IPS-20b (cell line): Measurements from ENCODE around the gene VMO1.

Experiments
- H3K27ac ChIP-seq: one replicate; pipeline ENCODE4 v1.5.1; 2013; ENCODE audit warnings: low read length
- H3K27me3 ChIP-seq: 2 replicates; pipeline ENCODE4 v1.6.1; 2013; ENCODE audit warnings: mild to moderate bottlenecking, low read length, inconsistent platforms; ENCODE audit not compliant: insufficient read depth
- H3K36me3 ChIP-seq: 2 replicates; pipeline ENCODE4 v1.6.1; 2013; ENCODE audit warnings: low read depth, mild to moderate bottlenecking, inconsistent platforms, low read length, moderate library complexity; ENCODE audit not compliant: insufficient read depth
- H3K4me1 ChIP-seq: 2 replicates; pipeline ENCODE4 v1.6.1; 2013; ENCODE audit warnings: mild to moderate bottlenecking, control low read depth, inconsistent platforms, low read length, moderate library complexity; ENCODE audit not compliant: insufficient read depth
- H3K4me3 ChIP-seq: 2 replicates; pipeline ENCODE4 v1.5.1; 2013; ENCODE audit warnings: mild to moderate bottlenecking, low read length, inconsistent platforms
- H3K9ac ChIP-seq: 2 replicates; pipeline ENCODE4 v1.6.1; 2013; ENCODE audit warnings: low read depth, mild to moderate bottlenecking, inconsistent platforms, low read length, moderate library complexity
- H3K9me3 ChIP-seq: 2 replicates; pipeline ENCODE4 v1.6.1; 2013; ENCODE audit warnings: mild to moderate bottlenecking, low read depth, low read length, inconsistent platforms; ENCODE audit not compliant: insufficient read depth

The VMO1 gene

DNA sequence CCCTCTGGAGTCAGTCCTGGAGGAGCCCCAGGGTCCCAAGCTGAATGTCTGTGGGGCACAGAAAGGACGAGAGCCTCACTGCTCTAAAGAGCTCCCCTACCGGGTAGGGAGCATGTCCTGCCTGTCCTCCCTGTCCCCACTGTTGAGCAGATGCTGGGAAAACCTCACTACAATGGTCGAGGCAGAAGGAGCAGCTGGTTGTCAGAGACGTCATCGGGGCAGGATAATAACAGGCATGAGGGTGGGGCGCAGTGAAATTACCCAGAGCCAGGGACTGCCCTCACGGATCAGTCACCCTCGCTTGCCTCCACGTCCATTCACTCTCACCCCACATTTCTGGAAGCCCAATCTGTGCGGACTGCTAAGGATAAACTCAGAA lies 13.9 kb downstream of the VMO1 start:
- Histone ChIP-seq H3K4me1 (no peaks in the 10 kb centered on the region), H3K36me3 (no peaks in the 10 kb centered on the region), H3K27me3 (no peaks in the 10 kb centered on the region), H3K9me3 (no peaks in the 10 kb centered on the region), H3K9ac (no peak overlapping the region), H3K4me3 (no peak overlapping the region), H3K27ac (no peak overlapping the region)

DNA sequence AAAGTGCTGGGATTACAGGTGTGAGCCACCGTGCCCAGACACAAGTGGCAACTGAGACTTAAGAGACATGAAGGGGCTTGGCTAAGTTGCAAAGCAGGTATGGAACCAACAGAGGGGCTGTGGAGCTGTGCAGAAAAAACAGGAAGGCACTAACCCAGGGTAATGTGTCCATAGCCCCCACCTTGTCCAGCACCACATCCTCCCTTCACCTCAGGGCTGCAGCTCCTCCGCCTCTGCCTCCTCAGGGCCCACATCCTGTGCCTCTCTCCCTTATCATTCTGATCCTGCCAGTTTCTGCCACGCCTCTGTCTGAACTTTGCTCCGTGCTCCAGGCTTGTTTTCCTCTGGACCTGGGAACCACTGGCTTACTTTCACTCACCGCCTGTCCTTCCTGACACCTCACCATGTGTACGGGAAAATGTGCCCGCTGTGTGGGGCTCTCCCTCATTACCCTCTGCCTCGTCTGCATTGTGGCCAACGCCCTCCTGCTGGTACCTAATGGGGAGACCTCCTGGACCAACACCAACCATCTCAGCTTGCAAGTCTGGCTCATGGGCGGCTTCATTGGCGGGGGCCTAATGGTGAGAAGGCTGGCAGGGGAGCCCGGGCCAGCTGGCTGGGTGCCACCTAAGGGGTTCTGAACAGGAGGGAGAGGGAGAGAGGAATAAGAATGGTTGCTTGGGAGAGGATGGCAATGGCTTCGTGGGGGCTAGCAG lies 14.5 kb downstream of the VMO1 start, which contains the start of gene TM4SF5:
Gene TM4SF5, plus strand, starts transcription at position 368 of the 716 bp plus-strand sequence. Its CDS starts 37 bp downstream, at position 405.
- Histone ChIP-seq H3K9me3 (no peaks in the 10 kb centered on the region), H3K27me3 (no peaks in the 10 kb centered on the region), H3K9ac (no peak within 1 kb of the TSS), H3K4me1 (no peaks in the 10 kb centered on the region), H3K27ac (no peak within 1 kb of the TSS), H3K36me3 (no peaks in the 10 kb centered on the region), H3K4me3 (no peak within 1 kb of the TSS)

DNA sequence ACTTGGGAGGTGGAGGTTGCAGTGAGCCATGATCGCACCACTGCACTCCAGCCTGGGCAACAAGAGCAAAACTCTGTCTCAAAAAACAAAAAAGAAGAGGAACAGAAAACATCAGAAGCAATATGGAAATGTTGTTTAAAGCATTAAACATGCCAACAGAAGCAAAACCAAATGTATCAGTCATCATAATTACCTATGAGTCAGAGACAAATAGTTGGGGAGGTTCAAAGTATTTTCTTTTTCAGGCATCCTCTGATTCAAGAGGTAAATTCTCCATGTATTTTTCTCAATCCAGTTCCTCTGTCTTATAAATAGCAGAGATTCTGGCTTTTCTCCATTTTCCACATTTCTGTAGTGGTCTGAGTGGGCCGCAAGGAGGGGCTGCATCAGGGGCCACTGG lies 16.5 kb downstream of the VMO1 start:
- no peaks in the 10 kb centered on the region for H3K36me3 ChIP-seq
- no peaks in the 10 kb centered on the region for H3K9me3 ChIP-seq
- no peak overlapping the region for H3K4me3 ChIP-seq
- H3K27me3 ChIP-seq: no peaks in the 10 kb centered on the region
- H3K27ac ChIP-seq: no peak overlapping the region
- H3K9ac ChIP-seq: no peak overlapping the region
- H3K4me1 ChIP-seq: no peaks in the 10 kb centered on the region

DNA sequence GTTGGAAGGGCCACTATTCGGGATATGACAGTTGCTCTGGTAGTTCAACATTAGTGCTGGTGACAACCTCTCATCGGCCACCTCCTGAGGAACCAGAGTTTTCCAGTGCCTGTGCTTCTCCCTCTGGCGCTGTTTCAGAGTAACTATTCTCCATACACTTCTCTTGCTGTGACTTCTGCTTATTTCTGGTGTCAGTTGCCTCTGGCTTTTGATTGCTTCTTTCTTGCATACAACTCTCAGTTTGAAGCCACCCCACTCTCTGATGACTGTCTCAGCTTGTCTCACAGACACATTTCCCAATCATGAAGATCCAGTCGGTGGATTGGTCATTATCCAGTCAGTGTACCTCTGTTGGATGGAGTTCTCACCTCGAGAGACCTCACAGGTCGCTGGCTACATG lies 17.9 kb downstream of the VMO1 start:
- no peak overlapping the region for H3K9ac ChIP-seq
- no peaks in the 10 kb centered on the region for H3K27me3 ChIP-seq
- H3K36me3 ChIP-seq: no peaks in the 10 kb centered on the region
- H3K9me3 ChIP-seq: no peaks in the 10 kb centered on the region
- H3K4me3 ChIP-seq: no peak overlapping the region
- no peak overlapping the region for H3K27ac ChIP-seq
- no peaks in the 10 kb centered on the region for H3K4me1 ChIP-seq

DNA sequence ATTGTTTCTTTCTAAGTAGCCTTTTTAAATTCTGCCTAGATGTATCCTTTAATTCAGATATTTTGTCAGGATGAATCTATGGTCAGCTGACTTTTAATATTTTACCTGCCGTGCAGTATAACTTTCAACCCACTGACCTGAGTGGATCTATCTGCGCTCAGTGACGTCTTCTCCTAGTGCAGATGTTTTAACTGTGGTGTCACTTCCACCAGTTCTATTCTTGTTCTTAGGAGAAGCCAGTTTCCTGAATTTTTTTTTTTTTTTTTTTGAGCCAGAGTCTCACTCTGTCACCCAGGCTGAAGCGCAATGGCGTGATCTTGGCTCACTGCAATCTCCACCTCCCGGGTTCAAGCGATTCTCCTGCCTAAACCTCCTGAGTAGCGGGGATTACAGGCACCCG lies 19.4 kb downstream of the VMO1 start:
- H3K27me3 ChIP-seq: no peaks in the 10 kb centered on the region
- no peaks in the 10 kb centered on the region for H3K36me3 ChIP-seq

DNA sequence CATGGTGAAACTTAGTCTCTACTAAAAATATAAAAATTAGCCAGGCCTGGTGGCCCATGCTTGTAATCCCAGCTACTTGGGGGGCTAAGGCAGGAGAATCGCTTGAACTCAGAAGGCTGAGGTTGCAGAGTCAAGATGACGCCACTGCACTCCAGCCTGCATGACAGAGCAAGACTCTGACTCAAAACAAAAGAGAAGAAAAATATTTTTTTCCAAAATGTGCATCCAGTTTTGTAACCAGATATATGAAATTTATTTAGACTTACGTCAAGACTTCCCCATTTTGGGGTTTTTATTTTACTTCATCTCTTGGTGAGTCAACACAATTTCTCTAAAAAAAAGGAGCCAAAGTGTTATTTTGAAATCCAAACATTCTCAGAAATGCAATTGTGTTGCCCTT lies 20.0 kb downstream of the VMO1 start:
- Histone ChIP-seq H3K36me3 (no peaks in the 10 kb centered on the region), H3K4me1 (no peaks in the 10 kb centered on the region), H3K4me3 (no peak overlapping the region), H3K9ac (no peak overlapping the region), H3K9me3 (no peaks in the 10 kb centered on the region), H3K27me3 (no peaks in the 10 kb centered on the region), H3K27ac (no peak overlapping the region)

More for the DNA sequence above, 19.4 kb downstream of the VMO1 start:
- Histone ChIP-seq H3K9me3 (no peaks in the 10 kb centered on the region), H3K27ac (no peak overlapping the region), H3K9ac (no peak overlapping the region), H3K4me1 (no peaks in the 10 kb centered on the region), H3K4me3 (no peak overlapping the region)

DNA sequence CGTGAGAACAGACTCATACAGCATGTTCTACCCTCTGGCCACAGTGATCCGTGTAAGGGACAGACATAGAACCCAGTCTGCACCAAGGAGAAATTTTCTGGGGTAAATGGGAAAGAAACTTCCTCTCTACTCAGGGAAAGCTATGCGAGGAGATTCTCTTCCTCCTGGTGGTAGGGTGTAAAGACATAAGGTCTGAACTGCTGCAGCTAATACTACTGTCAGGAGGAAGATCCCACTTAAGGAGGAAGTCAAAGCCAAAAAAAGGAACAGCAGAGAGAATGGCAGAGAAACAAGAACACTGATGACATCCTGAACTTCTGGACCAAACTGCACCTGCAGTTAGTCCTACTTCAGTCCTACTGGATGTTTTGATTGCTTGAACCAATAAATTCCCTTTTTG lies 21.6 kb downstream of the VMO1 start:
- Histone ChIP-seq H3K9ac (no peak overlapping the region), H3K9me3 (no peaks in the 10 kb centered on the region), H3K4me3 (no peak overlapping the region), H3K27me3 (no peaks in the 10 kb centered on the region), H3K27ac (no peak overlapping the region), H3K4me1 (no peaks in the 10 kb centered on the region), H3K36me3 (no peaks in the 10 kb centered on the region)

DNA sequence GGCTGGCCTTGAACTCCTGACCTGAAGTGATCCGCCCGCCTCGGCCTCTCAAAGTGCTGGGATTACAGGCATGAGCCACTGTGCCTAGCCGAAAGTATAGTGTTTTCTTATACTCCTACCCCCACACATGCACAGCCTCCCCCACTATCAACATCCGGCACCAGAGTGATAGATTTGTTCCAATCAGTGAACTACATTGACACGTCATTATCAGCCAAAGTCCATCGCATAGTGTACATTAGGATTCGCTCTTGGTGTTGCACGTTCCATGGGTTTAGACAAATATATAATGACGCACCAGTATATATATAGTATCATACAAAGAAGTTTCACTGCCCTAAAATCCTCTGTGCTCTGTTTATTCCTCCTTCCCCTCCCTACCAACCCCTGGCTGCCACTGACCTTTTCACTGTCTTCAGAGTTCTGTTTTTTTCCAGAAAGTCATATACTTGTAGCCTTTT lies 26.4 kb downstream of the VMO1 start:
- Histone ChIP-seq H3K27ac (no peak overlapping the region), H3K4me1 (no peaks in the 10 kb centered on the region), H3K9ac (no peak overlapping the region)

DNA sequence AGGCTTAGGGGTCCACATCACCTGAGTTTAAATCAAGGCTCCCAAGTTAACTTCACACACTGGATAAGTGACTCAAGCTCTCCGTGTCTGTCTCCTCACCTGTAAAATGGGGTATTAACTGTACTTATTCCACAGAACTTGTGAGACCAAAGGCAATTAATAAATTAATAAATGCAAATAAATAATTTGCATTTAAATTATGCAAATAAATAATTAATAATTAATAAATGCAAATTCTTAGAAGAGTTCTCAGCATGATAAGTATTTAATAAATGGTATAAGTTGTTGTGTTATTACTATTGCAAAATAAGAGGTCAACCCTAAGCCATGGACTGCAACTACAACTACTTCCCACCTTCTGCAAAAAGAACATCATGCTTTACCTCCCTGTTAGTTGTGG lies 32.8 kb downstream of the VMO1 start:
- H3K27me3 ChIP-seq: peaks cover 3% of the 10 kb centered on the region; the same call in 1 of the 2 replicates

More for the DNA sequence above, 26.4 kb downstream of the VMO1 start:
- Histone ChIP-seq H3K36me3 (no peaks in the 10 kb centered on the region), H3K4me3 (no peak overlapping the region), H3K9me3 (no peaks in the 10 kb centered on the region), H3K27me3 (no peaks in the 10 kb centered on the region)

DNA sequence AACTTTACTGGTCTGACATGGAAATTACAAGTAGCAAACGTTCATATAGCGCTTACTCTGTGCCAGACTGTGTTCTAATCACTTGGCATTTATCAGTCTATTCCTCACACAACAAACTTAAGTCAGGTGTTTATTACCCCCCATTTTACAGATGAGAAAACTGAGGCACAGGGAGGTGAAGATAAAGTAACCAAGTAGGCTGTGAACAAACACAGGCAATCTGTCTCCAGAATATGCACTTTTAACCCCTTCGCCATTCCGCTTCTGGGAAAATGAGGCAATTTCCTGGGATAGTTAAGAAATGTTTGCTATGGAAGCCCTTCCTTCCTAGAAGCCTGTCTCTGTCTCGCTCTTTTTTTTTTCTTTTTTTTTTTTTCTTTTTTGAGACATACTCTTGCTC lies 34.2 kb downstream of the VMO1 start:
- peaks cover 3% of the 10 kb centered on the region; the same call in 1 of the 2 replicates for H3K27me3 ChIP-seq
- H3K4me3 ChIP-seq: no peak overlapping the region
- H3K36me3 ChIP-seq: no peaks in the 10 kb centered on the region
- no peak overlapping the region for H3K9ac ChIP-seq
- H3K4me1 ChIP-seq: no peaks in the 10 kb centered on the region
- H3K9me3 ChIP-seq: no peaks in the 10 kb centered on the region
- H3K27ac ChIP-seq: no peak overlapping the region

More for the DNA sequence above, 32.8 kb downstream of the VMO1 start:
- no peak overlapping the region for H3K27ac ChIP-seq
- no peaks in the 10 kb centered on the region for H3K4me1 ChIP-seq
- no peaks in the 10 kb centered on the region for H3K36me3 ChIP-seq
- H3K9ac ChIP-seq: peak overlapping the region; percentile 21; the same call in 1 of the 2 replicates
- H3K9me3 ChIP-seq: no peaks in the 10 kb centered on the region
- no peak overlapping the region for H3K4me3 ChIP-seq

DNA sequence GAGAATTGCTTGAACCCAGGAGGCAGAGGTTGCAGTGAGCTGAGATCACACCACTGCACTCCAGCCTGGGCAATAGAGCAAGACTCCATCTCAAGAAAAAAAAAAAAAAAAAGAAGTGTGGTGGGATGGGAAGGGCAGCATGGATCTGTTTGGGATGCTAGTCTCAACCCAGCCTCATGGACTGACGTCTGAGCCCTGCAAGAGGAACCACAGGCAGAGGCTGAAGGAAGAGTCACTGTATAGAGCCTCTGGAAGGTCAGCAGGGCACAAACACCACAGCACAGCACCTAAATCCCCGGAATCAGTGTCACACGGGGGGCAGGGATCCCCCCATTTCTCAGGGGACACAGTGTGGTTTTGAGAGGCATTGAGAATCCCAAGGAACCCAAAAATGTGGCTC lies 35.6 kb downstream of the VMO1 start:
- Histone ChIP-seq H3K9me3 (no peaks in the 10 kb centered on the region), H3K27ac (no peak overlapping the region), H3K4me1 (no peaks in the 10 kb centered on the region; the same call in 1 of the 2 replicates), H3K27me3 (peaks cover 8% of the 10 kb centered on the region), H3K36me3 (no peaks in the 10 kb centered on the region), H3K4me3 (no peak overlapping the region), H3K9ac (no peak overlapping the region)

DNA sequence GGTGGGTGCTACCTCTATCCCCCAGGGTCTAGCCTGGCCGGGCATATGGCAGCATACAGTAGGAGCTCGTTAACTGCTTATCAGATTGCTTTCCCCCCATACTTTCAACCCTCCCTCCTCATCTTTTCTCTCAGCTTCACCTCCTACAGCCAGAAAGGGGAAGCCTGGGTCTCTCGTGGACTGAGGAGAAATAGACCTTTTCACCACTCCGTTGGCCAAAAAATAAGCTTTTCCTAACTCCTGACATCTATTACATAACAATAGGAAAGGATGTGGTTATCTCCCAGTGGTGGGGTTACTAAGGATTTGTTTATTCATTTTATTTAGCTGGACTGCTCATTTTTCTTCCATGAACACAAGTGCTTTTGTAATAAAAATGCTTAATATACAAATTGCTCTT lies 37.5 kb downstream of the VMO1 start:
- Histone ChIP-seq H3K9me3 (no peaks in the 10 kb centered on the region), H3K27ac (no peak overlapping the region), H3K27me3 (peaks cover 23% of the 10 kb centered on the region), H3K4me1 (no peaks in the 10 kb centered on the region; the same call in 1 of the 2 replicates), H3K9ac (no peak overlapping the region), H3K4me3 (no peak overlapping the region), H3K36me3 (no peaks in the 10 kb centered on the region)
